HL-60 (cell line): Measurements from ENCODE around the gene HECTD4.

Source experiments
- DNase-seq, 2 experiments: peaks; one replicate each; pipeline ENCODE4 v3.0.0-alpha.2; 2010 to 2020; ENCODE audit warnings: low read depth in 1 of 2, low spot score in 1 of 2
- H3K27ac ChIP-seq: fragments of 250-450 bp; sonication (Bioruptor Pico); replicated peaks from 2 replicates; pipeline ENCODE4 v1.5.1; 2020; ENCODE audit warnings: mild to moderate bottlenecking, moderate library complexity
- H3K27me3 ChIP-seq: fragments of 250-450 bp; sonication (Bioruptor Pico); 2 replicates; pipeline ENCODE4 v1.5.1; 2021; ENCODE audit warnings: mild to moderate bottlenecking, moderate library complexity; ENCODE audit not compliant: insufficient read depth, poor library complexity, severe bottlenecking
- H3K4me3 ChIP-seq: replicated peaks from 2 replicates; pipeline ENCODE4 v1.5.1; 2011; ENCODE audit warnings: mild to moderate bottlenecking, control low read depth, low read length; ENCODE audit not compliant: insufficient read depth
- CTCF ChIP-seq: IDR thresholded peaks from one replicate; pipeline ENCODE4 v1.5.1; 2011; ENCODE audit warnings: low read length, control low read depth, inconsistent platforms; ENCODE audit not compliant: insufficient read depth
- GABPA ChIP-seq: IDR thresholded peaks from 2 replicates; pipeline ENCODE4 v1.6.1; 2012; ENCODE audit warnings: low read depth
- POLR2AphosphoS5 ChIP-seq: IDR thresholded peaks from 2 replicates; pipeline ENCODE4 v1.6.1; 2012; ENCODE audit warnings: low read depth
- SPI1 ChIP-seq: IDR thresholded peaks from 2 replicates; pipeline ENCODE4 v1.6.1; 2012; ENCODE audit warnings: low read depth, mild to moderate bottlenecking, borderline replicate concordance
- TF ChIP-seq, protein P1 (sequence below): IDR thresholded peaks from 2 replicates; pipeline ENCODE4 v1.6.1; 2012; ENCODE audit warnings: low read depth; ENCODE audit not compliant: insufficient replicate concordance

Gene HECTD4

GRCh38 chr12:112303004-112303403 is 79.2 kb downstream of the HECTD4 start:
- no peak for DNase-seq
- H3K27me3 ChIP-seq = no peaks in the 10 kb centered on the region
- H3K4me3 ChIP-seq = no peak overlapping the region
- no peak overlapping the region for H3K27ac ChIP-seq
- TF ChIP-seq POLR2AphosphoS5 = no peak
- TF ChIP-seq CTCF = no peak
- TF ChIP-seq SPI1 = no peak
- TF ChIP-seq, protein P1, sequence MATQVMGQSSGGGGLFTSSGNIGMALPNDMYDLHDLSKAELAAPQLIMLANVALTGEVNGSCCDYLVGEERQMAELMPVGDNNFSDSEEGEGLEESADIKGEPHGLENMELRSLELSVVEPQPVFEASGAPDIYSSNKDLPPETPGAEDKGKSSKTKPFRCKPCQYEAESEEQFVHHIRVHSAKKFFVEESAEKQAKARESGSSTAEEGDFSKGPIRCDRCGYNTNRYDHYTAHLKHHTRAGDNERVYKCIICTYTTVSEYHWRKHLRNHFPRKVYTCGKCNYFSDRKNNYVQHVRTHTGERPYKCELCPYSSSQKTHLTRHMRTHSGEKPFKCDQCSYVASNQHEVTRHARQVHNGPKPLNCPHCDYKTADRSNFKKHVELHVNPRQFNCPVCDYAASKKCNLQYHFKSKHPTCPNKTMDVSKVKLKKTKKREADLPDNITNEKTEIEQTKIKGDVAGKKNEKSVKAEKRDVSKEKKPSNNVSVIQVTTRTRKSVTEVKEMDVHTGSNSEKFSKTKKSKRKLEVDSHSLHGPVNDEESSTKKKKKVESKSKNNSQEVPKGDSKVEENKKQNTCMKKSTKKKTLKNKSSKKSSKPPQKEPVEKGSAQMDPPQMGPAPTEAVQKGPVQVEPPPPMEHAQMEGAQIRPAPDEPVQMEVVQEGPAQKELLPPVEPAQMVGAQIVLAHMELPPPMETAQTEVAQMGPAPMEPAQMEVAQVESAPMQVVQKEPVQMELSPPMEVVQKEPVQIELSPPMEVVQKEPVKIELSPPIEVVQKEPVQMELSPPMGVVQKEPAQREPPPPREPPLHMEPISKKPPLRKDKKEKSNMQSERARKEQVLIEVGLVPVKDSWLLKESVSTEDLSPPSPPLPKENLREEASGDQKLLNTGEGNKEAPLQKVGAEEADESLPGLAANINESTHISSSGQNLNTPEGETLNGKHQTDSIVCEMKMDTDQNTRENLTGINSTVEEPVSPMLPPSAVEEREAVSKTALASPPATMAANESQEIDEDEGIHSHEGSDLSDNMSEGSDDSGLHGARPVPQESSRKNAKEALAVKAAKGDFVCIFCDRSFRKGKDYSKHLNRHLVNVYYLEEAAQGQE = no peak

DNA sequence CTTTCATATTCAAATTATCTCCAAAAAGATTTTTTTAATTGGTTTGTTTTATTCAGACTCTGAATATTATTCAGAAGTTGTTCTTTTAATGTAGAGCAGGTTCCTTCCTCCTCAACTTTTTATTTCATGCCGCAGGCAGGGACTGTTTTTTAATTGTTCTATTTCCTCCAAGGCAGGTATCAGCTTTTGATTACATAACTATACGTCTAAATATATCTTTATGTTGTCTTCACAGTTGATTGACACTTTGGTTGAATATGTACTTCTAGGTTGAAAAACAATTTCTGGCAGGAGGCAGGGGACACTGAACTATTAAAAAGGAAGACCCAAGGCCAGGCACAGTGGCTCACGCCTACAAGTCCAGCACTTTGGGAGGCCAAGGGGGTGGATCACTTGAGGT is 82.5 kb downstream of the HECTD4 start:
- no peak for TF ChIP-seq SPI1
- TF ChIP-seq GABPA = no peak
- TF ChIP-seq POLR2AphosphoS5 = no peak
- no peak for TF ChIP-seq CTCF
- TF ChIP-seq, protein P1 = no peak
- Histone ChIP-seq H3K27ac (no peak overlapping the region), H3K4me3 (no peak overlapping the region), H3K27me3 (no peaks in the 10 kb centered on the region)
- no peak for DNase-seq

DNA sequence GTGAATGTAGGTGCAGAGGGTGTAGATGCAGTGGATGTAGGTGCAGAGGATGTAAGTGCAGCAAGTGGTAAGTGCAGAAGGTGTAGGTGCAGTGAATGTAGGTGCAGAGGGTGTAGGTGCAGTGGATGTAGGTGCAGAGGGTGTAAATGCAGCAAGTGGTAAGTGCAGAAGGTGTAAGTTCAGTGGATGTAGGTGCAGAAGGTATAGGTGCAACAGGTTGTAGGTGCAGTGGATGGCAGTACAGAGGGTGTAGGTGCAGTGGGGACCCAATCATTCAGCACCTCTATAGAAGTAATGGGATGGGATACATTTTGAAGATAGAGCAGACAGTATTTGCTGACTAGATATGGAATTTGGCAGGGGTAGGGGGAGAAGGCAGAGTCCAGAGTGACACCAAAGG is 85.0 kb downstream of the HECTD4 start:
- no peak for DNase-seq
- no peaks in the 10 kb centered on the region for H3K27me3 ChIP-seq
- H3K4me3 ChIP-seq = no peak overlapping the region
- TF ChIP-seq SPI1 = no peak
- no peak for TF ChIP-seq CTCF
- TF ChIP-seq POLR2AphosphoS5 = no peak
- TF ChIP-seq, protein P1 = no peak
- TF ChIP-seq GABPA = no peak
- H3K27ac ChIP-seq = no peak overlapping the region
